Liver (tissue), 9 donors: ENCODE data around the gene IFT80. TPM values are rescaled to one million over a fixed set of nuclear protein-coding genes. Genes with fewer than 3 reads are reported as not detected.

Experiments
- DNase-seq: peaks from one replicate; pipeline ENCODE4 v3.0.0-alpha.2; 2017; ENCODE audit warnings: low spot score
- H3K27ac ChIP-seq, 2 donors: one replicate each; pipeline ENCODE4 v1.7.0; 2013; ENCODE audit warnings: inconsistent platforms in 2 of 2, low read length in 2 of 2, control low read depth in 1 of 2, low read depth in 1 of 2, mild to moderate bottlenecking in 1 of 2
- H3K27me3 ChIP-seq, 4 donors: one replicate each; pipeline versions ENCODE4 v1.6.1 to v1.7.0; 2013; ENCODE audit warnings: low read length in 3 of 4, inconsistent platforms in 1 of 4, mild to moderate bottlenecking in 1 of 4, moderate library complexity in 1 of 4; ENCODE audit not compliant: control insufficient read depth in 4 of 4, insufficient read depth in 4 of 4
- H3K36me3 ChIP-seq, 4 donors: one replicate each; pipeline versions ENCODE4 v1.6.1 to v1.7.0; 2013; ENCODE audit warnings: low read length in 3 of 4, mild to moderate bottlenecking in 3 of 4, low read depth in 1 of 4, moderate library complexity in 1 of 4; ENCODE audit not compliant: control insufficient read depth in 4 of 4, insufficient read depth in 3 of 4
- H3K4me1 ChIP-seq, 4 donors: one replicate each; pipeline versions ENCODE4 v1.6.1 to v1.7.0; 2013; ENCODE audit warnings: low read length in 3 of 4, mild to moderate bottlenecking in 3 of 4, moderate library complexity in 1 of 4; ENCODE audit not compliant: control insufficient read depth in 4 of 4, insufficient read depth in 4 of 4
- H3K4me3 ChIP-seq, 3 donors: one replicate each; pipeline versions ENCODE4 v1.6.1 to v1.7.0; 2013; ENCODE audit warnings: low read length in 3 of 3, control low read depth in 1 of 3, low read depth in 1 of 3, mild to moderate bottlenecking in 1 of 3
- H3K9ac ChIP-seq, 2 donors: one replicate each; pipeline ENCODE4 v1.7.0; 2013; ENCODE audit warnings: low read length in 2 of 2, mild to moderate bottlenecking in 2 of 2, moderate library complexity in 2 of 2, control low read depth in 1 of 2, low read depth in 1 of 2
- H3K9me3 ChIP-seq, 4 donors: one replicate each; pipeline versions ENCODE4 v1.6.1 to v1.7.0; 2013; ENCODE audit warnings: low read length in 3 of 4; ENCODE audit not compliant: control insufficient read depth in 4 of 4
- ATF3 ChIP-seq: IDR thresholded peaks from 2 replicates; pipeline ENCODE4 v1.6.1; 2016; ENCODE audit warnings: antibody characterized with exemption
- CTCF ChIP-seq: fragments of 150-350 bp; IDR thresholded peaks from 2 replicates; pipeline ENCODE4 v1.5.1; 2017; ENCODE audit warnings: improper control_type of control experiment, low read depth, low read length; ENCODE audit not compliant: missing input control
- EGR1 ChIP-seq, 2 donors: IDR thresholded peaks; 2 replicates each; pipeline ENCODE4 v1.6.1; 2016 to 2018; ENCODE audit warnings: antibody characterized with exemption in 2 of 2, low read depth in 2 of 2
- FOXA1 ChIP-seq: IDR thresholded peaks from 2 replicates; pipeline ENCODE4 v1.6.1; 2016; ENCODE audit warnings: antibody characterized with exemption
- FOXA2 ChIP-seq: IDR thresholded peaks from 2 replicates; pipeline ENCODE4 v1.6.1; 2016; ENCODE audit warnings: antibody characterized with exemption
- GABPA ChIP-seq, 2 donors: IDR thresholded peaks in 1 of 2; conservative IDR thresholded peaks in 1 of 2; 2 replicates each; pipeline ENCODE4 v1.6.1; 2016; ENCODE audit warnings: antibody characterized with exemption in 2 of 2, mild to moderate bottlenecking in 1 of 2, moderate library complexity in 1 of 2
- HNF4A ChIP-seq, 2 donors: conservative IDR thresholded peaks; 2 replicates each; pipeline ENCODE4 v1.6.1; 2016; ENCODE audit warnings: antibody characterized with exemption in 2 of 2, mild to moderate bottlenecking in 2 of 2
- JUND ChIP-seq, 2 donors: IDR thresholded peaks; 2 replicates each; pipeline ENCODE4 v1.6.1; 2016; ENCODE audit warnings: antibody characterized with exemption in 2 of 2
- MAX ChIP-seq: IDR thresholded peaks from 2 replicates; pipeline ENCODE4 v1.6.1; 2016; ENCODE audit warnings: antibody characterized with exemption
- NR2F2 ChIP-seq: IDR thresholded peaks from 2 replicates; pipeline ENCODE4 v1.6.1; 2016; ENCODE audit warnings: antibody characterized with exemption
- RAD21 ChIP-seq, 2 donors: IDR thresholded peaks; 2 replicates each; pipeline ENCODE4 v1.6.1; 2016; ENCODE audit warnings: antibody characterized with exemption in 2 of 2, mild to moderate bottlenecking in 2 of 2
- REST ChIP-seq: IDR thresholded peaks from 2 replicates; pipeline ENCODE4 v1.6.1; 2016; ENCODE audit warnings: antibody characterized with exemption, mild to moderate bottlenecking
- RXRA ChIP-seq, 2 donors: IDR thresholded peaks; 2 replicates each; pipeline ENCODE4 v1.6.1; 2017 to 2018; ENCODE audit warnings: antibody characterized with exemption in 2 of 2, mild to moderate bottlenecking in 1 of 2
- TAF1 ChIP-seq: conservative IDR thresholded peaks from 2 replicates; pipeline ENCODE4 v1.6.1; 2016; ENCODE audit warnings: antibody characterized with exemption, mild to moderate bottlenecking
- YY1 ChIP-seq: IDR thresholded peaks from 2 replicates; pipeline ENCODE4 v1.6.1; 2016; ENCODE audit warnings: antibody characterized with exemption, mild to moderate bottlenecking
- ZBTB33 ChIP-seq: IDR thresholded peaks from 2 replicates; pipeline ENCODE4 v1.6.1; 2016; ENCODE audit warnings: antibody characterized with exemption
- WGBS: extraction: QIAGEN DNeasy Blood & Tissue Kit; methylation state at CpG from one replicate; pipeline ENCODE4 v1.1.7; 2013; 5-methylcytosine and 5-hydroxymethylcytosine counted together
- polyA plus RNA-seq, 2 donors: library from polyadenylated mRNA; stranded (reverse) in 1 of 2; unstranded in 1 of 2; fragments of 200-250 nt in 1 of 2; fragments of >200 nt in 1 of 2; fragmentation: Nextera tagmentation in 1 of 2; extraction: Ambion mirVana in 1 of 2; gene quantifications; one replicate each; pipeline versions ENCODE4 v1.2.1 to v1.2.3, GENCODE V29; 2013 to 2015
- total RNA-seq, 2 donors: library from RNA; depleted of rRNA; stranded (reverse); fragments of >200 nt; gene quantifications; one replicate each; pipeline ENCODE4 v1.2.3, GENCODE V29; 2014
- donor health status: healthy.
- donor health status: healthy.
- donor health status: healthy.
- donor health status: healthy.
- donor health status: healthy.

Gene IFT80
- total and polyA plus RNA-seq, 4 donors: 3.5 to 15.7 (median 8.3) TPM

GRCh38 chr3:160434071-160434470 is 35.0 kb upstream of the IFT80 start:
- WGBS: 72% methylated on average over 2 of the region's 2 CpGs
- DNase-seq: no peak
- H3K4me1 ChIP-seq: no peaks in the 10 kb centered on the region
- TF ChIP-seq CTCF: no peak
- TF ChIP-seq JUND (IDR thresholded peaks at IDR 0.05): no peak
- no peak for TF ChIP-seq FOXA1
- no peak for TF ChIP-seq RAD21 (IDR thresholded peaks at IDR 0.05)
- no peak for TF ChIP-seq REST
- TF ChIP-seq TAF1: no peak
- no peak for TF ChIP-seq HNF4A (conservative IDR thresholded peaks at IDR 0.05)
- TF ChIP-seq ZBTB33: no peak
- no peak for TF ChIP-seq EGR1 (IDR thresholded peaks at IDR 0.05; ENCODE audit: low read depth in 2 of 2)
- no peak for TF ChIP-seq NR2F2
- TF ChIP-seq FOXA2: no peak
- TF ChIP-seq MAX: no peak
- TF ChIP-seq ATF3: no peak
- no peak for TF ChIP-seq GABPA (IDR thresholded peaks at IDR 0.05 in 1 of 2, conservative IDR thresholded peaks at IDR 0.05 in 1 of 2)
- no peak for TF ChIP-seq YY1
- no peak overlapping the region for H3K9ac ChIP-seq
- H3K9me3 ChIP-seq: no peaks in the 10 kb centered on the region
- H3K36me3 ChIP-seq: peaks cover 2 to 40% (median 21%) of the 10 kb centered on the region in 4 donors
- H3K27ac ChIP-seq: no peak overlapping the region
- no peak overlapping the region for H3K4me3 ChIP-seq
- H3K27me3 ChIP-seq: no peaks in the 10 kb centered on the region

GRCh38 chr3:160427832-160428424 is 28.9 kb upstream of the IFT80 start:
- DNase-seq: no peak
- WGBS: 95% methylated on average over 11 of the region's 11 CpGs
- H3K9ac ChIP-seq: no peak overlapping the region
- no peaks in the 10 kb centered on the region for H3K9me3 ChIP-seq
- no peaks in the 10 kb centered on the region for H3K27me3 ChIP-seq
- H3K36me3 ChIP-seq: peaks cover 7 to 48% (median 31%) of the 10 kb centered on the region in 4 donors
- no peak overlapping the region for H3K27ac ChIP-seq
- H3K4me1 ChIP-seq: no peaks in the 10 kb centered on the region
- H3K4me3 ChIP-seq: no peak overlapping the region
- no peak for TF ChIP-seq ZBTB33
- TF ChIP-seq MAX: no peak
- no peak for TF ChIP-seq GABPA (IDR thresholded peaks at IDR 0.05 in 1 of 2, conservative IDR thresholded peaks at IDR 0.05 in 1 of 2)
- no peak for TF ChIP-seq TAF1
- no peak for TF ChIP-seq EGR1 (IDR thresholded peaks at IDR 0.05; ENCODE audit: low read depth in 2 of 2)
- no peak for TF ChIP-seq REST
- TF ChIP-seq RXRA (IDR thresholded peaks at IDR 0.05): no peak
- TF ChIP-seq HNF4A (conservative IDR thresholded peaks at IDR 0.05): no peak
- no peak for TF ChIP-seq FOXA1
- TF ChIP-seq YY1: no peak
- TF ChIP-seq RAD21 (IDR thresholded peaks at IDR 0.05): no peak
